GM18517 (cell line): Measurements from ENCODE around the gene EIF1AD.
"Not testable (repeated sequence)": the region's sequence is repeated elsewhere in the genome, so short reads cannot be mapped to it uniquely, and the experiment has no call there.

ENCODE experiments used
- ATAC-seq: cut with Tn5 transposase; IDR thresholded peaks from one replicate; pipeline ENCODE4 v1.9.1; 2021; ENCODE audit warnings: mild to moderate bottlenecking, moderate library complexity; ENCODE audit not compliant: unreplicated experiment

The EIF1AD gene

DNA sequence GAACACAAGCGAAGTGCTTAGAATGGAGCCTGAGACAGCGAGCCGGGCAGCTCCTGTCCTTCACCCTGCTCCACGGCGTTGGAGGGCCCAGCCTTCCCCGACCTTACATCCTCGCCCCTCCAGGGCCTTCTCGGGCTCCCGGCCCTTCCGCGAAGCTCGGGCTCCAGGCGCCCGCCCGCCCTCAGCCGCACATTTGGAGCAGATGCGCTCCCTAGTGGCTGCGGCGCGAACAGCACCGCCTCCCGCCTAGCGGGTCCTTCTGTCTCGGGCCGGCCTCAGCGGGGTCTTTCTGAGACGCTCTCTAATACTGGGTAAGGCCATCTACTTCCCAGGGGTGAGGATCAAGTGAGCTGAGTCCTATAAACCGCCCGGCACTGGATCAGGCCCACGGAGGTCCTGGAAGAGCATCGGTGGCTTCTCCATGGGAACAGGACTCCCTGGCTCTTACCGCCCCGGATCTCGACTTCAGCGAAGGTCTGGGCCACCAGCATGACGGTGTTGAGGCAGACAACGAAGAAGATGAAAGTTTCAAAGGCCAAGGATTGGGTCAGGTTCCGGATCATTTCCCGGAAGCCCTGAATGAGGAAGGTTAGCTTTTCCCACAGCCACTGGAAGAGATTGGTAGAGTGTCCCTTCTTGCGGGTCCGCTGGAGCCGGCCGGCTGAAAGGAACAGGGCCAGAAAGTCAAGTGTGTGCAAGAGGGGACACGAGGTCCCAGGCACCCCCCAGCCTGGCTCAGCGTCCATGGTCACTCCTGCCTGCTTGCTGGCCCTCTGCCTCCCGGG is 20.6 kb upstream of the EIF1AD start:
- no peak for ATAC-seq

DNA sequence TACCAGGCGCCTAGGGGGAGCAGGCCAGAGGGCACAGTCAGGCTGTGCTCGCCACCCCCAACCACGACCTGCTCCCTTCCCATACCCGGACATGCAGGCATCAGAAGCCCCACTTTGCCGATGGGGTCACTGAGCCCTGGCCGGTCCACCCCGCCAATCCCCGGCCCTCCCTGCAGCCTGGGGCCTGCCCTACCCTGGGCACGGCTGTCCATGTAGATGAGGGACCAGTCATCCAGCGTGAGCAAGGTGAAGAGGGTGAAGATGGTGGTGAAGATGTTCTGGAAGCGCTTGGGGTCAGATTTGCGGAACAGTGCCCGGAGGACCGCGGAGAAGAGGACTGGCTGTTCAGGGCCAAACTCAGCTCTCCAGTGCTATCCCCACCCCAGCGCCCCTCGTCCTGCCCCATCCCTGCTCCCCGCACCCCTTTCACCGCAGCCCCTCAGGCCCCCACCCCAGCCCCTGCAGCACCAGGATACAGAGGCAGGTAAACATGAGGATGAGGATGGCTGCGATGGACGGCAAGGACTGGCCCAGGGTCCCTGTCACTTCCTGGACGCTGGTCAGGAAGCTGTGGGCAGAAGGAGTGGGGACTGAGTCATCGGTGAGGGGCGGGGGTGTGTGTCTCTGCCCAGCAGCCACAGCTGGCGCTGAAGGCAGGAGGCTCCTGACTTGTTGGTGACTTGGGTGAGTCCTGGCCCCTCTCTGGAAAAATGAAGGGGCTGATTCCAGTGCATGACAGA is 18.8 kb upstream of the EIF1AD start:
- no peak for ATAC-seq

DNA sequence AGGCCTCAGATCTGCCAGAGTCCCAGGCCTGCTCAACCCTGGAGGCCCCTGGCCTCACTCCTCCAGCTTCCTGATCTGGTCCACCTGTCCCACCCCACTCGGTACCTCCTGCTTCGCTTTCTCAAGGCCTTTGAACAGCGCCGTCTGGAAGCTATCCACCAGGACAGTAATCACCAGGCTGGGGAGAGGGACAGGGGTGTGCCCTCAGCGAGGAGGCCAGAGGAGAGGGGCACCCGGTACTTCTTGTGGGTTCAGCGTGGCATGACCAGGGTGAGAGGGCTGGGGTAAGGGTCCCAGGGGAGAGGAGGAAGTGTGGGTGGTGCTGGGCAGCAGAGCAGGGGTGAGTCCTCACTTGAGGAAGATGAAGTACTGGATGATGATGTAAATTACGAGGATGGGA is 18.3 kb upstream of the EIF1AD start:
- no peak for ATAC-seq

DNA sequence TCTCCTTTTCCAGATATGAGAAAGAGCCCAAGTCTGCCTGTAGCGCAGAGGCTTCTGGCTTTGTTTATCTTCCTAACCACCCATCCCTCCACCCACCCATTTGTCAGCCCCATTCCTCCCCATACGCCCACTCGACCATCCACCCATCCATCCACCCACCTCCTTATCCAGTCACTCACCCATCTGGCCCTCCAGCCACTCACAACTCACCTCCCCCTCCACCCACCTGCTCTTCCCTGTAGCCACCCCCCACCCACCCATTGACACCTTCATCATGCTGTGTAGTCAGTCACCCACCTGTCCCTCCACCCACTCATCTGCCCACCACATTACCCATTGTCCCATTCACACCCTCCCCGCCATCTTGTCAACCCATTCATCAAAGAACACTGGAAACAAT is 15.4 kb upstream of the EIF1AD start:
- ATAC-seq = no peak

DNA sequence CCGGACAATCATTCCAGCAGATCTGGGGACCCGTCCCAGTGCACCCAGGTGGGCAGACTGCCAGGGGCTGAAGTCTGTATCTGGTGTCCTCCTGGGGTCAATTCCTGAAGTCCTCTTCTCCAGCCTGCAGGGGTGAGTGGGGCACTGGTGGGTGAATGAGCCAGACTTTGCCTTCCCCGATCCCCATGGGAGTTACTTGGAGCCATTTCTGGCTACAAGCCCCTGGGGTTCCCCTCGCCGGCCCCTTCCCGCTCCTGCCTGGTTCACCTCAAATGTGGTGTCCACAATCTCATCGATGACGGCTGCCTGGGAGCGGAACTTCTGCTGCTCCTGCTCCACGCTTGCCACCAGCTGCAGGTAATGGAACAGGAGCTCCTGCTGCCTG is 14.8 kb upstream of the EIF1AD start:
- ATAC-seq = no peak

DNA sequence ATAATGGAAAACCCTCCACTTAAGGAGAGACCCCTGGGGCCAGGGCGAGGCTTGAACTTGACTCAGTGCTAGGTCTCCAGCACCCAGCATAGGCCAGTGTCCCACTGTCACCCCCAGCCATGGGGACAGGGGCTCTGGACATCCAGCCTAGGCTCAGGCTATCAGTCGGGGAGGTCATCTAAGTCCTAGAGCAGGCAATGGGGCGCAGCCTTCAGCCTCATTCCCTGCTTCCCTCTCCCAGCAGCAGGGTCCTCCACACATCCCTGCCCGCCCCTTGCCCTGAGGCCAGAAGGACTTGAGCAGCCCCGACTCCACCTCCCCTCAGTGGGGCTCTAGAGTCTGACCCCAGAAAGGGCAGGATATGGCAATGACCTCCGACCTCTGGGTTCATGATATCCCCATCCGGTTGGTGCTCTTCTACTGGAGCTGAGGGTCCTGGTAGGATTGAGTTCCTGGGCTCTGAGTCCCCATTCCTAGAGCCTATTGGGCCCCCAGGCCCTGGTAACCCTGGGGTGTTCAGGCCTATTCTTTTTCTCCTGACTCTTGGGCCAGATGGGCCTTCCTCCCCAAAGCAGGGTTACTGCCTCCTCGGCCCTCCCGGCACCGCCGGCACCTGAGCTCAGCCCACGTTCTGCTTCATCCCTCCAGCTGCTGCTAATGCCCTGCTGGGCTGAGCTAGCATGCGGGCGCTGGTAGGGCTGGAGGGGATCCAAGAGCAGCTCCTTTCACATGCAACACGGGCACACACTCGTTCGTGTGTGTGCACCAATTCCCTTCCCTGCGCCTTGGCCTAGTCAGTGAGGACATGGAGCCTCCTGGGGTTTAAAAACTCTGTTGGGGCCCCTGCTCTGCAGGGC is 14.2 kb upstream of the EIF1AD start:
- ATAC-seq = no peak

DNA sequence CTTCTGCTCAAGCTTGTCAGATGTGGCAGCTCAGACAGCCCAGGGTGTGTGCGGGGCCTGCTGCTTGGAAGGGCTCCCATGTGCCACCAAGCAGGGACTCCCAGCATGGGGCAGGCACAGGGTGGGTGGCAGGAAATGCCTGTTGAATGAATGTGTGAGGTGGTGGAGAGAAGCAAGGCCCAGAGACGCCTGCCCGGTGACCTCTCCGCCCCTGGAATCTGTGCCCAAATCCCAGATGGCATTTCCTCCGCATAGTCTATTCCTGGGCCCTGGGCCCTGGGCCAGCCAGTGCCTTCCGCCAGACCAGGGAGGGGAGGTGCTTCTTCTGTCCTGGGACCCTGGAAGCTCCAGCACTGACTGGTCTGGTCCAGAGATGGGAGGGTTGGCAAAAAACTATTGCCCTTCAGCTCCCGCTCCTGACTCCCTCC is 13.5 kb upstream of the EIF1AD start:
- ATAC-seq = no peak

GRCh38 chr11:66014804-66015453 is 13.0 kb upstream of the EIF1AD start:
- no peak for ATAC-seq

DNA sequence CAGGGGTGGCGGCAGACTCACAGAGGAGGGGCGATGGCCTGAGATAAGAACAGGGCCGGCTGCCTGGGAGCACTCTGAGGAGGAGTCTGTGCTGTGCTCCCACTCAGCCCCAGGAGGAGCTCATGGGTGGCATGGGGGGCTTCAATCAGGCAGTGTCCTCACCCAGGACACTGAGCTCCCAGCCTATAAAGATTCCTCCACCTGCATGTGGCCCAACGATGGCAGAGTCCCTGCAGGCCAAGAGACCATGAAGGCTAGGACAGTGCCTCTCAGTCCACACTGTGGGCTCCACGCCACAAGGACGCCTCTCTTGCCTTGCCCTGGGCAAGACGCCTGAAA is 11.8 kb upstream of the EIF1AD start:
- no peak for ATAC-seq

DNA sequence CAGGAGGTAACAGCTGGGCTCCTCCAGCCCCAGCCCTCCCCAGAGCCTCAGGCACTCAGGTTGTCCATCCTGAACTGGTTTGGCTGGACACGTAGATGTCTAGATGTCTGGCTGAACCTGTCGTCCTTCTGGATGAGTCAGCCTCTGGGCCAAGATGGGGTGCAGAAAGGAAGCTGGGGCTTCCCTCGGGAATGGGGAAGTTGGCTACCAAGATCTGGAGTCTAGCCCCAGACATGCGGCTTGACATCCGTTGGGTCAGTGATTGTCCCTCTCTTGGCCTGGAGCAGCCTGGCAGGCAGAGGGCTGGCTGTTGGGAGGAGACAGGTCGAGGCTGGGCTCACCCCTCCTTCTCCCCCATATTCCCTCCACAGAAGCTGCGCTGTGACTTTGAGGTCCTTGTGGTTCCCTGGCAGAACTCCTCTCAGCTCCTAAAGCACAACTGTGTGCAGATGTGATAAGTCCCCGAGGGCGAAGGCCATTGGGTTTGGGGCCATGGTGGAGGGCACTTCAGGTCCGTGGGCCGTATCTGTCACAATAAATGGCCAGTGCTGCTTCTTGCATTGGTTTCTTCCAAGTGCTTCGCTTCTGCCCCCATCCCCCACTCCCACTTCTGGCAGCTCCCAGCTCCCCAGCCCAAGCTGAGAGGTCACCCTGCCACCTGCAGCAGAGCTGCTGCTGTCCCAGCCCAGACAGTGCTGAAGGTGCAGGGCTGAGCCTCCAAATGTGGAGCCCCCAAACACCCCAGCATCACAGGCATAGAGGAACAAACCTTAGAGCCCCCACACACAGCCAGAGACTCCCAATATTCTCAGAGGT is 11.2 kb upstream of the EIF1AD start:
- ATAC-seq = no peak

- no peak for ATAC-seq
Measured at GRCh38 chr11:66012371-66012945, 10.5 kb upstream of the EIF1AD start.

- no peak for ATAC-seq
Measured at GRCh38 chr11:66011785-66012303, 9.9 kb upstream of the EIF1AD start, which contains the start of gene CST6. TSS of gene CST6 (plus strand) at chr11:66012008. CDS start at chr11:66012045, 37 bp downstream.

GRCh38 chr11:66011239-66011784 is 9.4 kb upstream of the EIF1AD start:
- no peak for ATAC-seq

DNA sequence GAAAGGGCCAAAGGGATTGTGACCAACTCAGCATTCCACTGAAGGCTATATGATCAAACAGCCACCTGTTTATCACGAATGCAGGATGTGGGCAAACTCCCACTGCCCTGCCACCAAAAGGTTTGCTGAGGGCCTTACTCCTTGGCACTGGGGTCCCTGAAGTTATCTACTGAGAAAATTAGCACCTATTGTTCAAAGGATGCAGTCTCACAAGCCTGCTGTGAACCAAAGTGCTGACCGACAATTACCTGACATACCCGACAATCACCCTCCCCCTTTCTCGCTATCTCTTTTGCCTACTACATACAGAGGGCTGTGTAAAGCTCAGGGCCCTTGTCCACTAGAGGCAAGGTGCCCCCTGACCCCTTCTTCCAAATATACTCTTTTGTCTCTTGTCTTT is 8.1 kb upstream of the EIF1AD start:
- ATAC-seq = not testable (repeated sequence)

GRCh38 chr11:66008468-66009101 is 6.6 kb upstream of the EIF1AD start:
- ATAC-seq = no peak

DNA sequence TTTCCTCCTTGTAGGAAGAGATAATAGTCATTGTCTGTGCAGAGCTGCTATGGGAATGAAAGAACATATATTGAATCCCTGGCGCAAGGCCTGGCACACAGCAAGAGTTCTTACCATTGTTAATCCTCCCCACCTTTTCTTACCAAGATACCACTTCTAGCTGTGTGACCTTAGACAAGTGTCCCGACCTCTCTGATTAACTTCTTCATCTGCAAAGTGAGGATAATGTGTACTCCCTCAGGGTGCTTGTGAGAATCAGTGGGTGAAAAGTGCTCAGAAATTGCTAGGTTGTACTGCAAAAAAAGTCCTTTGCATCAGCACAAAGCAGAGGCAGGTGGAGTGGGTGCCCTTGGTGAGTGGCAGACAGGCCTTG is 6.1 kb upstream of the EIF1AD start:
- ATAC-seq = no peak

- ATAC-seq = no peak
Measured at GRCh38 chr11:66007201-66007634, 5.3 kb upstream of the EIF1AD start.

GRCh38 chr11:66006891-66007176 is 4.9 kb upstream of the EIF1AD start:
- no peak for ATAC-seq
